ENCODE results near the gene ZNF12.
"Not testable (repeated sequence)": the region's sequence is repeated elsewhere in the genome, so short reads cannot be mapped to it uniquely, and the experiment has no call there.

- TF ChIP-seq FOXM1 (IDR thresholded peaks at IDR 0.05; ENCODE audit: low read depth); CTCF (IDR thresholded peaks at IDR 0.05); EP300 (IDR thresholded peaks at IDR 0.05; ENCODE audit: borderline replicate concordance in 1 of 2, low read depth in 1 of 2, low read length in 1 of 2); MEF2A (IDR thresholded peaks at IDR 0.05; ENCODE audit: borderline replicate concordance, low read depth); RFX5 (IDR thresholded peaks at IDR 0.05; ENCODE audit: low read length); RAD21 (IDR thresholded peaks at IDR 0.05; ENCODE audit: low read length); RCOR1 (IDR thresholded peaks at IDR 0.05; ENCODE audit: low read length): not testable (repeated sequence)
Measured at GRCh38 chr7:6715898-6716297, 9.2 kb upstream of the ZNF12 start.
